Measurements from ENCODE around the gene ADAMTS6. TPM values are rescaled to one million over a fixed set of nuclear protein-coding genes. Genes with fewer than 3 reads are reported as not detected.

The ADAMTS6 gene
- total RNA-seq, 1 experiment from 2014 or later, result 2.8 TPM

DNA sequence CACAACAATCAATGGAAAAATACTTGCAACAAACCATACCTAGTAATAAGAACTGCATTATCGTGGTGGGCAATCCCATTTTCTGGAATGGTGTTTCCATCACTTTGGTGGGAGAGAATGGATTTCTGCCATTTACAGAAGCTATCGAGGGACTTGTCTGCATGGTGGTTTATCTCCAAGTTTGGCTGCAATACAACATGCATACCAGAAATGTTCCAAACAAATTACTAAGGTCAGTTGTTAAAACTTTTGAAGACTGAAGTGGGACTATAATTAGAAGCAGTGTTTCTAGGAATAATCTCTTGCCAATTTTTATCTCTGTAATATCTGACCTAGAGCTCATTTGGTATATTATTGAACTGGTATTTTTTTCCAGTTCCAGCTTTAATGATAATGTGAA lies 30.3 kb downstream of the ADAMTS6 start (continued):
- TF ChIP-seq ATF3 (CRISPR knock-in tag; conservative IDR thresholded peaks at IDR 0.05) (no peak), JUN (CRISPR knock-in tag; IDR thresholded peaks at IDR 0.05) (no peak), FOXJ3 (CRISPR knock-in tag; IDR thresholded peaks at IDR 0.05; ENCODE audit: borderline replicate concordance) (no peak), FOXP1 (CRISPR knock-in tag; IDR thresholded peaks at IDR 0.05; ENCODE audit: borderline replicate concordance) (no peak), SOX15 (CRISPR knock-in tag; IDR thresholded peaks at IDR 0.05) (no peak), IRF2 (CRISPR knock-in tag; IDR thresholded peaks at IDR 0.05; ENCODE audit: borderline replicate concordance, low read depth) (no peak), ZNF396 (CRISPR knock-in tag; IDR thresholded peaks at IDR 0.05; ENCODE audit: borderline replicate concordance) (no peak)
- TF ChIP-seq, protein P1, sequence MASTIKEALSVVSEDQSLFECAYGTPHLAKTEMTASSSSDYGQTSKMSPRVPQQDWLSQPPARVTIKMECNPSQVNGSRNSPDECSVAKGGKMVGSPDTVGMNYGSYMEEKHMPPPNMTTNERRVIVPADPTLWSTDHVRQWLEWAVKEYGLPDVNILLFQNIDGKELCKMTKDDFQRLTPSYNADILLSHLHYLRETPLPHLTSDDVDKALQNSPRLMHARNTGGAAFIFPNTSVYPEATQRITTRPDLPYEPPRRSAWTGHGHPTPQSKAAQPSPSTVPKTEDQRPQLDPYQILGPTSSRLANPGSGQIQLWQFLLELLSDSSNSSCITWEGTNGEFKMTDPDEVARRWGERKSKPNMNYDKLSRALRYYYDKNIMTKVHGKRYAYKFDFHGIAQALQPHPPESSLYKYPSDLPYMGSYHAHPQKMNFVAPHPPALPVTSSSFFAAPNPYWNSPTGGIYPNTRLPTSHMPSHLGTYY (CRISPR knock-in tag; IDR thresholded peaks at IDR 0.05), result no peak
- TF ChIP-seq, protein P2, sequence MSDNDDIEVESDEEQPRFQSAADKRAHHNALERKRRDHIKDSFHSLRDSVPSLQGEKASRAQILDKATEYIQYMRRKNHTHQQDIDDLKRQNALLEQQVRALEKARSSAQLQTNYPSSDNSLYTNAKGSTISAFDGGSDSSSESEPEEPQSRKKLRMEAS (CRISPR knock-in tag; IDR thresholded peaks at IDR 0.05), result no peak

GRCh38 chr5:65446682-65447081 lies 35.0 kb downstream of the ADAMTS6 start:
- no peak overlapping the region for H3K27ac Mint-ChIP-seq

More at GRCh38 chr5:65446682-65447081, 35.0 kb downstream of the ADAMTS6 start:
- TF ChIP-seq MYBL2 (CRISPR knock-in tag; IDR thresholded peaks at IDR 0.05) (no peak), ZNF512 (CRISPR knock-in tag; IDR thresholded peaks at IDR 0.05; ENCODE audit: borderline replicate concordance) (no peak), HMGXB4 (CRISPR knock-in tag; IDR thresholded peaks at IDR 0.05) (no peak), ZNF423 (CRISPR knock-in tag; IDR thresholded peaks at IDR 0.05) (no peak), ZNF219 (CRISPR knock-in tag; IDR thresholded peaks at IDR 0.05; ENCODE audit: borderline replicate concordance) (no peak), GABPB1 (CRISPR knock-in tag; IDR thresholded peaks at IDR 0.05) (no peak)
- TF ChIP-seq, protein P1 (CRISPR knock-in tag; IDR thresholded peaks at IDR 0.05), result no peak
- TF ChIP-seq, protein P3, sequence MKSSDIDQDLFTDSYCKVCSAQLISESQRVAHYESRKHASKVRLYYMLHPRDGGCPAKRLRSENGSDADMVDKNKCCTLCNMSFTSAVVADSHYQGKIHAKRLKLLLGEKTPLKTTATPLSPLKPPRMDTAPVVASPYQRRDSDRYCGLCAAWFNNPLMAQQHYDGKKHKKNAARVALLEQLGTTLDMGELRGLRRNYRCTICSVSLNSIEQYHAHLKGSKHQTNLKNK (CRISPR knock-in tag; IDR thresholded peaks at IDR 0.05), result no peak
- TF ChIP-seq, protein P4, sequence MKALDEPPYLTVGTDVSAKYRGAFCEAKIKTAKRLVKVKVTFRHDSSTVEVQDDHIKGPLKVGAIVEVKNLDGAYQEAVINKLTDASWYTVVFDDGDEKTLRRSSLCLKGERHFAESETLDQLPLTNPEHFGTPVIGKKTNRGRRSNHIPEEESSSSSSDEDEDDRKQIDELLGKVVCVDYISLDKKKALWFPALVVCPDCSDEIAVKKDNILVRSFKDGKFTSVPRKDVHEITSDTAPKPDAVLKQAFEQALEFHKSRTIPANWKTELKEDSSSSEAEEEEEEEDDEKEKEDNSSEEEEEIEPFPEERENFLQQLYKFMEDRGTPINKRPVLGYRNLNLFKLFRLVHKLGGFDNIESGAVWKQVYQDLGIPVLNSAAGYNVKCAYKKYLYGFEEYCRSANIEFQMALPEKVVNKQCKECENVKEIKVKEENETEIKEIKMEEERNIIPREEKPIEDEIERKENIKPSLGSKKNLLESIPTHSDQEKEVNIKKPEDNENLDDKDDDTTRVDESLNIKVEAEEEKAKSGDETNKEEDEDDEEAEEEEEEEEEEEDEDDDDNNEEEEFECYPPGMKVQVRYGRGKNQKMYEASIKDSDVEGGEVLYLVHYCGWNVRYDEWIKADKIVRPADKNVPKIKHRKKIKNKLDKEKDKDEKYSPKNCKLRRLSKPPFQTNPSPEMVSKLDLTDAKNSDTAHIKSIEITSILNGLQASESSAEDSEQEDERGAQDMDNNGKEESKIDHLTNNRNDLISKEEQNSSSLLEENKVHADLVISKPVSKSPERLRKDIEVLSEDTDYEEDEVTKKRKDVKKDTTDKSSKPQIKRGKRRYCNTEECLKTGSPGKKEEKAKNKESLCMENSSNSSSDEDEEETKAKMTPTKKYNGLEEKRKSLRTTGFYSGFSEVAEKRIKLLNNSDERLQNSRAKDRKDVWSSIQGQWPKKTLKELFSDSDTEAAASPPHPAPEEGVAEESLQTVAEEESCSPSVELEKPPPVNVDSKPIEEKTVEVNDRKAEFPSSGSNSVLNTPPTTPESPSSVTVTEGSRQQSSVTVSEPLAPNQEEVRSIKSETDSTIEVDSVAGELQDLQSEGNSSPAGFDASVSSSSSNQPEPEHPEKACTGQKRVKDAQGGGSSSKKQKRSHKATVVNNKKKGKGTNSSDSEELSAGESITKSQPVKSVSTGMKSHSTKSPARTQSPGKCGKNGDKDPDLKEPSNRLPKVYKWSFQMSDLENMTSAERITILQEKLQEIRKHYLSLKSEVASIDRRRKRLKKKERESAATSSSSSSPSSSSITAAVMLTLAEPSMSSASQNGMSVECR (CRISPR knock-in tag; IDR thresholded peaks at IDR 0.05; ENCODE audit: borderline replicate concordance), result no peak
- ChIA-PET CTCF (no interaction called here), POLR2A (no interaction called here)
- Mint-ChIP-seq H3K4me1 (no peaks in the 10 kb centered on the region), H3K27me3 (ENCODE audit: low read depth) (no peaks in the 10 kb centered on the region), H3K36me3 (no peaks in the 10 kb centered on the region), H3K4me3 (no peak overlapping the region), H3K9me3 (no peaks in the 10 kb centered on the region; the same call in 1 of the 2 replicates)
- DNase-seq (ENCODE audit: low spot score) (no peak), ATAC-seq (no peak)
